ENCODE results near the gene ACAN.

GRCh38 chr15:88842156-88842555, 38.9 kb downstream of the ACAN start:
- TF ChIP-seq CREB1 (IDR thresholded peaks at IDR 0.05) (no peak), CTCF (IDR thresholded peaks at IDR 0.05; ENCODE audit: control extremely low read depth in 1 of 3, insufficient read depth in 1 of 3, low read depth in 1 of 3, low read length in 3 of 3) (no peak), RFX5 (IDR thresholded peaks at IDR 0.05; ENCODE audit: borderline replicate concordance, low read depth, low read length) (no peak), POLR2A (IDR thresholded peaks at IDR 0.05; ENCODE audit: control extremely low read depth in 1 of 2, low read depth in 2 of 2, low read length in 2 of 2) (no peak), POLR2AphosphoS5 (IDR thresholded peaks at IDR 0.05; ENCODE audit: low read depth, low read length) (no peak), EZH2 (IDR thresholded peaks at IDR 0.05; ENCODE audit: low read depth, low read length, severe bottlenecking) (no peak), BCL11A (IDR thresholded peaks at IDR 0.05; ENCODE audit: low read depth in 2 of 2, low read length in 2 of 2) (no peak)
